Astrocyte of the spinal cord (primary cell): Measurements from ENCODE around the gene BAIAP3.

Experiments used
- DNase-seq: peaks from one replicate; pipeline ENCODE4 v3.0.0; 2011; ENCODE audit warnings: low read depth, low spot score
- H3K4me3 ChIP-seq: 2 replicates; pipeline ENCODE4 v1.5.1; 2011; ENCODE audit warnings: low read depth, mild to moderate bottlenecking, low read length, moderate library complexity
- in situ Hi-C: cut with HindIII; loops from 2 replicates; pipeline ENCODE4 v1.10.0; 2017; ENCODE audit warnings: low sequenced_read_pairs
- TF ChIP-seq, protein P1 (sequence below): IDR thresholded peaks from 2 replicates; pipeline ENCODE4 v1.5.1; 2012; ENCODE audit warnings: low read depth, mild to moderate bottlenecking, low read length, inconsistent platforms

The BAIAP3 gene

GRCh38 chr16:1351582-1352362, 18.3 kb downstream of the BAIAP3 start, which contains the start of the genes GNPTG and TSR3:
GNPTG (plus strand) TSS chr16:1351931; CDS start chr16:1351966, 35 bp downstream.
TSR3 (minus strand) TSS chr16:1351878; CDS start chr16:1351804, 74 bp downstream.
- H3K4me3 ChIP-seq: peak within 1 kb of the TSS; percentile 81
- TF ChIP-seq, protein P1, sequence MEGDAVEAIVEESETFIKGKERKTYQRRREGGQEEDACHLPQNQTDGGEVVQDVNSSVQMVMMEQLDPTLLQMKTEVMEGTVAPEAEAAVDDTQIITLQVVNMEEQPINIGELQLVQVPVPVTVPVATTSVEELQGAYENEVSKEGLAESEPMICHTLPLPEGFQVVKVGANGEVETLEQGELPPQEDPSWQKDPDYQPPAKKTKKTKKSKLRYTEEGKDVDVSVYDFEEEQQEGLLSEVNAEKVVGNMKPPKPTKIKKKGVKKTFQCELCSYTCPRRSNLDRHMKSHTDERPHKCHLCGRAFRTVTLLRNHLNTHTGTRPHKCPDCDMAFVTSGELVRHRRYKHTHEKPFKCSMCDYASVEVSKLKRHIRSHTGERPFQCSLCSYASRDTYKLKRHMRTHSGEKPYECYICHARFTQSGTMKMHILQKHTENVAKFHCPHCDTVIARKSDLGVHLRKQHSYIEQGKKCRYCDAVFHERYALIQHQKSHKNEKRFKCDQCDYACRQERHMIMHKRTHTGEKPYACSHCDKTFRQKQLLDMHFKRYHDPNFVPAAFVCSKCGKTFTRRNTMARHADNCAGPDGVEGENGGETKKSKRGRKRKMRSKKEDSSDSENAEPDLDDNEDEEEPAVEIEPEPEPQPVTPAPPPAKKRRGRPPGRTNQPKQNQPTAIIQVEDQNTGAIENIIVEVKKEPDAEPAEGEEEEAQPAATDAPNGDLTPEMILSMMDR: no peak
- in situ Hi-C loops: no loop called here
- DNase-seq: peak; percentile 82

DNA sequence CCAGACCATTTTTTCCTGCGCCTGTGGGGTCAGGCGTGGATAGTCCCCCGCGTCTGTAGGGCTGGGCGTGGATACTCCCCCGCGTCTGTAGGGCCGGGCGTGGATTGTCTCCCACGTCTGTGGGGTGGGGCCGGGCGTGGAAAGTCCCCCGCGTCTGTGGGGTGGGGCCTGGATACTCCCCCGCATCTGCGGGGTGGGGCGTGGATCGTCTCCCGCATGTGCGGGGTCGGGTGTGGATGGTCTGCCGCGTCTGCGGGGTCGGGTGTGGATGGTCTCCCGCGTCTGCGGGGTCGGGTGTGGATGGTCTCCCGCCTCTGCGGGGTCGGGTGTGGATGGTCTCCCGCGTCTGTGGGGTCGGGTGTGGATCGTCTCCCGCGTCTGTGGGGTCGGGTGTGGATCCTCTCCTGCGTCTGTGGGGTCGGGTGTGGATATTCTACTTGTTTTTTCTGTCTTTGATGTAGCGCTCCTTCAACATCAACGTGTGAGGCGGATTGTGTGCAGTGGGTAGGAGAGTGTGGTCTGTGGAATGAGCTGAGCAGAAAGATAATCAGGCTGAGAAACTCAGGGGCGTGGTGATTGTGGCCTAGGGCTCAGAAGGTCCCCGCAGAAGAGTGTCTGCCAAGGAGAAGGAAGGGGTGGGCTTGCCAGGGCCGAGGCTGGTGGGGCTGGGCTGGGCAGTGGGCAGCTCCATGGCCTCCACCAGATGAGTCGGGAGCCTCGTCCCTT, 21.5 kb downstream of the BAIAP3 start:
- TF ChIP-seq, protein P1: no peak
- in situ Hi-C loops: no loop called here
- DNase-seq: no peak
- H3K4me3 ChIP-seq: no peak overlapping the region

- no peak for DNase-seq
- no peak overlapping the region for H3K4me3 ChIP-seq
- in situ Hi-C loops: no loop called here
- TF ChIP-seq, protein P1: no peak
Measured at GRCh38 chr16:1355591-1355990, 22.1 kb downstream of the BAIAP3 start.

DNA sequence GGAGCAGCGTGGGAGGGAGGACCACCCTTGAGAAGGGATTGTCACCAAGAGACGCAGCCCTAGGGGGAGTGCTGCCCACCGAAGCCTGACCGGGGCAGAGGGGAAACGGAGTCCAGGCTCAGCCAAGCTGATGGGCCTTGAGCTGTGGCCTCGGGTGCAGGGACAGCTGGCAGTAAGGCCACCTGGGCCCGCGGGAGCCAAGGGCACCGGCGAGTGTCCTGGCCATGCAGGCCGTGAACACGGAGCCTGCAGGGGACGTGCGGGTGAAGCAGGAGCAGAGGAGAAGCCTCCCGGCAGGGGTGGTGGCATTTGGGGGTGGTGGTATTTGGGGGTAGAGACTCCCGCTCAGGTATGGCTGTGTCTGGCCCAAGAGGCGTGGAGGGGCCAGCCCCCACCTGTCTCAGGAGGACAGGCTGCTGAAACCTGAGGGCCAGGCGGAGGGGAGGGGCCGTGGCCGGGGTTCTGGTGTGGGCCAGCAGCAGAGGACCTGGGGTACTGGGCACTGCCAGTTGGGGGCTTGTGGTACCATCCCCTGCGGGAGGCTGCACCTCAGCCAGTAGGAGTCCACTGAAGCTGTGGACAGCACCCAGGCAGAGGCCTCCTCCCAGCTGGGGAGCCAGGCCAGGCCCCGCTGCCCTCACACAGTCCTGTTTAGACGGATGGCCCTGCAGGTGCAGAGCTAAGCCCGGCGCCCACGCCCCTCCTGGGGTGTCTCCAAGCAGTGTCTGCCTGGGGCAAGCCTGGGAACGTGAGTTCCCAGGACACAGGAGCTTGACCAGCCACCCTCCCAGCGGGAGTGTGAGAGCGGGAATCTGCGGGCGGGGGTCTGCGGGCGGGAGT, 22.8 kb downstream of the BAIAP3 start:
- in situ Hi-C loops: no loop called here
- no peak overlapping the region for H3K4me3 ChIP-seq
- DNase-seq: no peak
- TF ChIP-seq, protein P1: no peak

DNA sequence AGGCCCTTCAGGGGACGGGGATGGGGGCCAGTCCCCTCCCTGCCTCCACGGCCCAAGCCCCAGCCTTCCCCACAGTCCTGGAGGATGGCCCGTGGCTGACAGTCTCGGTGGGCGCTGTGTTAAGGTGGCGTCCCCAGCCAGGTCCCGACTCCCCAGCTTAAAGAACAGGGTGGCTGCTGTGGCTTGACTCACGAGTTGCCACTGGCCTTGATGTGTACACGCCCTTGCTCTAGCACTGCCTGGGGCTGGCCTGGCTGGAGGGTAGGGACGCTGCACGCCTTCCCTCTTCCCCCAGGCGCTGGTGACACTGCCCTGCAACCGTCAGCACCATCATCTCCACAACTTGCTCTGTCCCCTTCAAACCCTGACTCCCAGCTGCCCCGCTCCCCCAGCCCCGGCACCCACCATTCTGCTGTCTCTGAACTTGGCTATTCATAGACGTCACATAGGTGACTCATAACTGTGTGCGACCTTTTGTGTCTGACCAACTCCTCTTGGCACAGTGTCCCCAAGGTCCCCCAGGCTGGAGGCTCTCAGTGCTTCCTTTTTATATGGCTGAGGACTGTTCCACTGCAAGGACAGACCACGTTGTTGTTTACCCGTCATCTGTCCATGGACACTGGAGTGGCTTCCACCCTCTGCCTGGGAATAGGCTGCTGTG, 24.6 kb downstream of the BAIAP3 start:
- in situ Hi-C loops: no loop called here
- TF ChIP-seq, protein P1: no peak
- DNase-seq: no peak
- H3K4me3 ChIP-seq: no peak overlapping the region
